Stimulated activated CD4-positive, alpha-beta T cell treated with anti-CD3 and anti-CD28 coated beads, Interleukin-15, amount 100 ng/mL, for 48 hours (primary cell): ENCODE results near the gene PDE3A.
"Not testable (repeated sequence)": the region's sequence is repeated elsewhere in the genome, so short reads cannot be mapped to it uniquely, and the experiment has no call there.

Experiments used
- DNase-seq, 2 donors: peaks; one replicate each; pipeline ENCODE4 v3.0.0-alpha.2; 2020; ENCODE audit warnings: low read depth in 2 of 2

PDE3A gene

DNA sequence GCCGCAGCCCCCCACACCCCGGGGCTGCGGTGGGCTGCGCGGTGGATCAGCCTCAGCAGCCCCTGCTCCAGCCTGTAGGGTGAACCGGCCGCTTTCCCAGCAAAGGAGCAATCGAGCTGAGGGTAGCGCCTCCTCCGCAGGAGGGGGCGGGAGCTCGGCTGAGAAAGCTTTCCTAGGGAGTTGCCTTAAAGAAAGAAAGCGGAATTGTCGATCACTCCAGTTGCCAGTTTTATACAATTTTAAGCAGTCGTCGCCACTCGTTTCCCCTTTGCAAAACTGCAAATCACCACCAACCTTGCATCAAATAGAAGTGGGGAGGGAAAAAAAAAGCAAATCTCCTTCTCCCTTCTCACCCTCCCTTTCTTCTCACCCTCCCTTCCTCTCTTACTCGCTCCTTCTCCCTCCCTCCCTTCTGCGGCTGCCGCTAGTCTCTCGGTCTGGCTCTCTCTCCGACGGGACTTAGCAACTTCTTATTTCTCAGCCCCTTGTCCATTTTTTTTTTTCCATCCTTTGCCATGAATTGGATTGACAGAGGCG, at the start of gene PDE3A:
Gene PDE3A (plus strand): TSS at position 424 of the 537 bp plus-strand sequence. CDS start 748 bp downstream, outside the sequence.
- DNase-seq: no peak

DNA sequence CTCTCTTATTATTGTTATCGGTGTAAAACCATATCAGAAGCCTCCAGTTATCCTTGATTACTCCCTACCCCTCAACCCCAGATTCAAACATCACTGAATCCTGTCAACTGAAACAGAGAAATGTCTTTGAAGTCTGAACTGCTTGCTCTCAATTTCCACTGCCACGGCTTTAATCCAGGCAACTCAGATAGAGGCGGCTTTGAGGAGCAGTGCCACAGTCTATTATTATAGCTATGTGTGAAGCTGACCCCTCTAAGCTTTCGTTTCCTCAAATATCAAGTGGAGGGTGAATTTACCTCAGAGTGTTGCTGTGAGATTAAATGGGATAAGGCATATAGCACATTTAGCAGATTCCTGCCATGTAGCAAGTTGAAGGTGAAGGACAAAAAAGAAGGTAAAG, 49.0 kb upstream of the PDE3A start:
- no peak for DNase-seq

DNA sequence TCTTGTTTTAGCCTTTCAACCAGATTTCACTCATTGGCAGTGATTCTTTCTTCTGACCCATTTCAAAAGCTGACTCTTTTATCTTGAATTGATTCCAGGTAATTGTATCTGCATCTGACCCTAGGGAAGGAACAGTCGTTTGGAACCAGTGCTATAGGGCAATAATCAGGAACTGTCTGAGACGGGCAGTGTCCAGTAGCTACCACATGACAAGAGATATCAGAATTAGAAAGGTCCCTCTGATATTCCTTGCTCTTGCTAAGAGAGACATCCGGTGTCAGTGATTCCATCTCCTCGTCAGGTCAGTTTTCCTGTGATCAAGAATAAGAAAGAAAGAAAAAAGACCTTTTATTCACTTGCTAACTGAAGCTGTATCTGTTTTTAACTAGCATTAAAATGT, 47.8 kb upstream of the PDE3A start:
- DNase-seq: no peak

DNA sequence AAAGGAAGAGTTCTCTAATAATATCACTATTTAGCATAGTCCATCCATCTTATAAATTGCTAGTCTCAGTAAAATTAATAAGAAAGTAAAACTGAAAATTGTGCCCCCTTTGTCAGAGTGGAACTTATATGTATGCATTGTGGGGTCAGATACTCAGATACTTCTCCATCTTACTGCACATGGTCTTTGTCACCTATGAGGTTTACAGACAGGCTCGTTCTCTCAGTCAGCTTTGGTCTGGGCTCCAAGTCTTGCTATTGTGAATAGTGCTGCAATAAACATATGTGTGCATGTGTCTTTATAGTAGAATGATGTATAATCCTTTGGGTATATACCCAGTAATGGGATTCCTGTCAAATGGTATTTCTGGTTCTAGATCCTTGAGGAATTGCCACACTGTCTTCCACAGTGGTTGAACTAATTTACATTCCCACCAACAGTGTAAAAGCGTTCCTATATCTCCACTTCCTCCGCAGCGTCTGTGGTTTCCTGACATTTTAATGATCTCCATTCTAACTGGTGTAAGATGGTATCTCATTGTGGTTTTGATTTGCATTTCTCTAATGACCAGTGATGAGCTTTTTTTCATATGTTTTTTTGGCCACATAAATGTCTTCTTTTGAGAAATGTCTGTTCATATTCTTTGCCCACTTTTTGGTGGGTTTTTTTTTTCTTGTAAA, 37.4 kb upstream of the PDE3A start:
- DNase-seq: not testable (repeated sequence)

DNA sequence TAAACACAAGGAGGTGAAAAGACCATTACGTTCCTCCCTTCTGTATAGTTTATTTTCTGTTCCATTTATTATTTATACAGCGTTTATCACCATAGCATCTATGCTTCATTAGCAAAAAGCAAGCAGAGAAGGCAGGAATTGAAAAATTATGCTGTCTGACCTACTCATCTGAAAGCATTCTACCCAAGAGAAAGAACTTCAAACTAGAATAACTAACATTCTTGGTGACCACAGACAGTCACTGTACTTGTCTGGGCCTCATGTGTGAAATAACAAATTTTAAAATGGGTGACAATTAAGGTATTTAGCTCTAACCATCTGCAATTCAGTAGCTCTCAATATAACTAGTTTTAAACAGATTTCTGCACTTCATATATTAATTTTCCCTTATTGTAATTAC, 29.3 kb upstream of the PDE3A start:
- DNase-seq: no peak

DNA sequence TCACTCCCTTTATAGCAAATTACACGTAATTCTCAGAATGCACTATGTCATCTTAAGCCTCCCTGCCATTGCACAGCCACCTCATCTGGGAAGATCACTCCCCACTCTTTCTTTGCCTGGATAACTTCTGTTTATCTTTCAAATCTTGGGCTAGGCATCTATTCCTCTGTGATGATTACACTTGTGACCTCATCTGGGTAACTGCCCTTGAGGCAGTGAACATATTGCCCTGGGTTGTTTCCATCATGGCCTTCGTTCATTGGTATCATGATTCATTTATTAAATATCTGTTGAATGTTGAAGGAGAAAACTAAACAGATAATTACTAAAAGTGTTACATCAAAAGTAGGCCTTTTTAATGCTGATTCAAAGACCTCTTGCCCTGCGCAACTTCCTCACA, 26.2 kb upstream of the PDE3A start:
- no peak for DNase-seq

DNA sequence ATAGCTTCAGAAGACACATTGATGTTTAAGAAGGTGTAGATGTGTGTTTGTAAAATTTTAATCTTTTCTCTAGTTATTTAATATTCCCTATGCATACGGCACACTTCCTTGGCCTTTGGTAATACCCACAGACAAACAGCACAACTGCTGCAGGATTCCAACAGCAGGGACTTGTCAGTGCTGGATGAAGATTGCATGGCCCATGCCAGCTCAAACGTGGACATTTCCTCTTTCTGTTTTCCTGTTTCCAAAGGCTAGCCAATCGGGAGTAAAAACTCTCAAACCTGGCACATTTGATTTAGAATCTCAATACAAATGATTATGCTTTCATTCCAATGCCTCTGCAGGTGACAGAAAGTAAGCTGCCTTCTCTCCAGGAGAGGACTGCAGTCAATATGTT, 22.5 kb upstream of the PDE3A start:
- DNase-seq: no peak

DNA sequence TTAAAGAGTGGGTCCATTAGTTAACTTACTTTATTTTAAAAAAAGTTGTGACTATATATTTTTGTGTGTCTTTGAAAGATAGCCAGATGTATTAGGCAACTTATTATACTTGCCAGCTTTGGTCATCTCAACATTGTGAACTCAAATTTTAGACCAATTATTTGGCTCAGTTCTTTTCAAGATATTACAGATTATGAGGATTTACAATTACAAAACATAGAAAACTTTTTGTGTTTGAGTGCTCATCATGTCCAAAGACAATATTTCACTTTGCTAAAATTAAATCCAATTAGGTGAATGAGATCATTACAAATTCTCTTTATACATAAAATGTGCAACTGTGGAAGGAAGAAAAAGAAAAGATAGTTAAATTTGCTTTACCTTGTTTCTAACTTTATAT, 18.3 kb upstream of the PDE3A start:
- DNase-seq: no peak

DNA sequence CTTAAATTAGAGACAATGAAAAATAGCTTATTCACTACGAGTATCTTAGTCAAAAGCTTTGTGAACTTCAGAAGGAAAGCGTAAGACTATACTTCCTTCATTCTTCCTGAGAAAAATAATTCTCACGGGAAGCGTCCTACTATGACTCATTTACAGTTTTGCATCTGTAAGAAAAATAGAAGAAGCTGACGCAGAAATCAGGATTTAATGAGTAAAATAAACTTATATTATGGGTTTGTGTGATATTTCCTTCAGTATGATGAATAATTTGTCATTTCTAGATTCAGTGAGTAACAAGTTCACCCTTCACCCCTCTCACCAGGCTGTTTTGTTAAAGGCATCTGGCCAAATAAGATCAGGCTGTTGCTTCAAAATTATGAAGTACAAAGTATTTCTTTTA, 17.8 kb upstream of the PDE3A start:
- DNase-seq: no peak

DNA sequence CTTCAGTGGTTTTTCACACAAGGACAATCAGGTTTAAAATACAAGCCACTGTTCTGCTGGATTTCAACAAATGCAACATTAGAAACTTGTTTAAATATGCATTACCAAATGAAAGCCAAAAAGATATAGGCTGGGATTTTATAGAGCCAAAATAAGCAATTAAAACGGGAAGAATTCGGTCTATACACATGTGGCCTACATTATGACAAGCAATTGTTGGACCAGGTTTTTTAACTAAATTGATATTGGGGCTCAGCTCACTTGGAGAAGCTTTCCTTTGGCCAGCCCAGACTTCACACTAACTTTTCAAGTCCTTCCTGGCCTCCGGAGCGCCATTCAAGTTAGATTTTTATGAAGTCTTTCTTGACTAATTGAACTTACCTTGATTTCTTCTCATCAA, 16.9 kb upstream of the PDE3A start:
- no peak for DNase-seq

DNA sequence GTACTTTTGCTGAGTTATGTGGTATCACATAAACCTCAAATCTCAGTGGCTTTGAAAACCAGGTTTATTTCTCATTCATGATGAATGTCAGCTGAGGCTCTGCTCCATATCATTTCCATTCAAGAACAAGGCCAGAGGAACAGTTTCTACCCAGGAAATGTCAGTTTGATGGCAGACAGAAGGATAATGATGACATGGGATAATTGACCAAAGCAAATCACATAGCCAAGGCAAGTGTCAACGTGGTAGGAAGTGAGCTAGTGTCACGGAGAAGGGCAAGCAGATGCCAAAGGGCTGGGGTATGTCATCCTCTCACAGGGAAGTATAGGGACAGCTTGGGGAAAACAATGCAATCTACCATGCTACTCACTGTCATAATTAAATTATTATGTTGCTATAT, 12.3 kb upstream of the PDE3A start:
- no peak for DNase-seq

DNA sequence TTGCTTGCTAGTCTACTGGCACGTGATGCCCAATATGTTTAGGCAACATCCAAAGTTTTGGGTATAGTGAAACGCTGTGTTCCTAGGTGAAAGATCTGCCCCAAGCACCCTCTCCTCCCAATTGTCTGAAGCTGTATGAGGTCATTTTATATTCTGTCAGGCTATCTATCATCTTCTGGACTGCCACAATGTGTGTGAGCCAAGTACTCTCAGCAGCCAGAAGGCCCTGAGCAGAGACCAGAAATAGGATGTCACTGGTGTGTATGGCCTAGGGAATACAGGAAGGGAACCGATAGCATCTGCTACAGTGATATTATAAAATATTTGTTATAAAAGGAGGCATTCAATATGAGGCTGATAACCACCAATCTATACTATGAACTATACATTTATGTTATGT, 7.9 kb upstream of the PDE3A start:
- DNase-seq: no peak

DNA sequence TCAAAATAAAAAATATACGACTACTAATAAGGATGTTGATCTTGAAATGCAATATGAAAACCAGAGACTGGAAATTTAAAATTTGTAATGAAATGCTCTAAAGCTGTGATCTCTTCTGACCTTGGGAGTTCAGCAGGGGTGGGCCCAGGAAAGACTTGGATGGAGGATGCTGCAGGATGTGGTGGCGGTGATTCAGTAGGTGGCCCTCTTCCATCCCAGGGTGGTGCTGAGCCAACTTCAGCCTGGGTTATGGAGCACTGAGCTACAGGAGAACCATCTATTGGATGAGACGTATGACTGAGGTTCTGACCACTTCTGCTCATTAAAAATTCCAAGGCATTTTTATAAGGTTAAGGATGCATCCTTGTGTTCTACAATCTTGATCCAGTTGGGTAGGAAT, 6.9 kb upstream of the PDE3A start:
- no peak for DNase-seq

DNA sequence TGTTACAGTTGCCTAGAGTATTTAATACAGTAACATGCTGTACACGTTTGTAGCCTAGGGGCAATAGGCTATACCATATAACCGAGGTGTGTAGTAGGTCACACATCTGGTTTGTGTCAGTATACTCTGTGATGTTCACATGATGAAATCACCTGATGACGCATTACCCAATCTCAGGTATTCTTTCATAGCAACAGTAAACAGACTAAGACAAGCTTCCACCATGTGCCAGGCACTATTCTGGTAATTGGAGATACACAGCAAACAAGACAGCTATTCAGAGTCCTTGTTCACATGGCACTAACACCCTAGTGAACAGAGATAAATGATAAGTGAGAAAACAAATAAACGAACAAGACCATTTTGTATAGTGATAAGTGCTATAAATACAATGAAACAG, 3.8 kb upstream of the PDE3A start:
- DNase-seq: no peak

DNA sequence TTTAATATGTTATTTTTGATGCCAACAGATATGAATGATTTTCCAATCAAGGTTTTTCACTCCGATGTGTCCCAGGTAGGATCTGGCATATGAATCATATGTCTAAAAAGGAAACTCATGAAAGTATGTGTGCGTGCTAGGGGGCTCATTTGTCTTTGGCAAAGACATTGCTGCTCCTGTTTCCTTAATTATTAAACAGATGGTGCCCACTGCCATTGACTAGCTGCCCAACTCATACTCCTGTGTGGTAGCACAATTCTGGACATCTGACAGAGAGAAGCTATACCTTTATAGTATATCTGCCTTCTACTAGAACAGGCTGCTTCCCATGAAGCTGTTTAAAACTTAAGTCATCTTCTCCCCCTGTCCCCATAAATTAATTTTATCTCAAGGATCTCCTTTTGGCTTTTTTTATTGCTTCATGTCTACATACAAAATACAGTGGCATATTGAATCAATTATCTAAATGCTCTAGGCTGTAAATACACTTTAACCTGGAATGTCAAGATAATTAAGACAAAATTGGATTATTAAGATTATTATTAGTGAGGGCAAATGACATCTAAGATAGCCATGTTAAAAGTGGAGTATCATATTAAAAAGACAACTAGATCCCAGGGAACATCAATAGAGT, 1.4 kb upstream of the PDE3A start:
- DNase-seq: no peak

DNA sequence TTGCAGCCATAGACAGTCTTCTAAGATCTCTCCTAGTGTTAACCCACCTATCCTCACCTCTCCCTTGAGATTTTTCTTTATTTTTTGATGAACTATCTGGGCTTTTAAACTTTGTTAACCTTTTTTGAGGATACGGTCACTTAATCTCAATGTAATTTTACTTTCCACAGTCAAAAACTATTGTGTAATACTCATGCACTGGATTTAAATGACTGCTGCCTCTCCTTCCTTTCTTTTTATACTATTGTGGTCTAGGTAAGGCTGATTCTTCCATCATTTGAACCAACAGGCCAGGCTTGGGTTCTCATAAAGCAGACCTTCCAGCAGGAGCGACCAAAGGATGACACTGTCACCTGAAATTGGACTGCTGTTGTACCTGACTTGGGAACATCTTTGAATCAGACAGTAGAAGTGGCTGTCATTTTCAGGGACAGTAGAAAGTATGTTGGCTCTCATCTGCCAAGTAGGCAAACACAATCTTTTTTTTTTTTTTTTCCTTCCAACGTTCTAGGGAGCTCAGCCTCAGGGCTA, 689 bp upstream of the PDE3A start:
- no peak for DNase-seq

DNA sequence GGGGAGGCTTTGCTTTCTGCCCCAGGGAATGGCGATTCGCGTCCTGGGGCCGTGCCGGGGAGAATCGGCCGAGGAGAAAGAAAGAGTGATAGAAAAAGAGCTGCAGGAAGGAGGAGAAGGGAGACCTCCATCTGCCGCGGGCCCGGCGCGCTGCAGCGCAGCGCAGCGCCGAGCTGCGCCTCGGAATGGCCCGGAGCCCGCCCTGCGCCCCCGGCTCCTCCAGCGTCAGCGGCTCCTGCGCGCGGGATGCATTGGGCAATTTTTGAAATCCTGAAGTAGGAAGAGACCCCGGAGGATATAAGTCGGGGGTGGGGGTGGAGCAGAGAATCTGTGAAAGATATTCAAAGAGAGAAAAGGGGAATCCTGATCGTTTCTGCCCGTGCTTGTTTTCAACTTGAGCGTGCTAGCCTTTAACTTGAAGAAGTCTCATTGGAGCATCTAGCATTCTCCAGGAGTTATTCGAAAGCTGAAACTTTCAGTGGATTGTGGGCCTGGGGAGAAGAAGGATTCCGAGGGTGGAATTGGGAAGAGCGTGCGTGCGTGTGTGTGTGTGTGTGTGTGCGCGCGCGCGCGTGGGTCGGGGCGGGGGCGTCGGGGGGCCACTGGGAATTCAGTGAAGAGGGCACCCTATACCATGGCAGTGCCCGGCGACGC, 441 bp downstream of the PDE3A start:
- no peak for DNase-seq

DNA sequence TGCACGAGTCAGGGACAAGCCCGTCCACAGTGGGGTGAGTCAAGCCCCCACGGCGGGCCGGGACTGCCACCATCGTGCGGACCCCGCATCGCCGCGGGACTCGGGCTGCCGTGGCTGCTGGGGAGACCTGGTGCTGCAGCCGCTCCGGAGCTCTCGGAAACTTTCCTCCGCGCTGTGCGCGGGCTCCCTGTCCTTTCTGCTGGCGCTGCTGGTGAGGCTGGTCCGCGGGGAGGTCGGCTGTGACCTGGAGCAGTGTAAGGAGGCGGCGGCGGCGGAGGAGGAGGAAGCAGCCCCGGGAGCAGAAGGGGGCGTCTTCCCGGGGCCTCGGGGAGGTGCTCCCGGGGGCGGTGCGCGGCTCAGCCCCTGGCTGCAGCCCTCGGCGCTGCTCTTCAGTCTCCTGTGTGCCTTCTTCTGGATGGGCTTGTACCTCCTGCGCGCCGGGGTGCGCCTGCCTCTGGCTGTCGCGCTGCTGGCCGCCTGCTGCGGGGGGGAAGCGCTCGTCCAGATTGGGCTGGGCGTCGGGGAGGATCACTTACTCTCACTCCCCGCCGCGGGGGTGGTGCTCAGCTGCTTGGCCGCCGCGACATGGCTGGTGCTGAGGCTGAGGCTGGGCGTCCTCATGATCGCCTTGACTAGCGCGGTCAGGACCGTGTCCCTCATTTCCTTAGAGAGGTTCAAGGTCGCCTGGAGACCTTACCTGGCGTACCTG, 1.1 kb downstream of the PDE3A start:
- no peak for DNase-seq

DNA sequence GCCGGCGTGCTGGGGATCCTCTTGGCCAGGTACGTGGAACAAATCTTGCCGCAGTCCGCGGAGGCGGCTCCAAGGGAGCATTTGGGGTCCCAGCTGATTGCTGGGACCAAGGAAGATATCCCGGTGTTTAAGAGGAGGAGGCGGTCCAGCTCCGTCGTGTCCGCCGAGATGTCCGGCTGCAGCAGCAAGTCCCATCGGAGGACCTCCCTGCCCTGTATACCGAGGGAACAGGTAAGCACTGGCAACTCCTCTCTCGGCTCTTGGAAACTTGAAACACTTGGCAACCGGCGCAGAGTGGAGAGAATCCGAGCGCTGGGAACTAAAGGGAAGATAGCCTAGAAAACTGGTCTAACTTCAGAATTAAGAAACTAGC, 1.7 kb downstream of the PDE3A start:
- no peak for DNase-seq

DNA sequence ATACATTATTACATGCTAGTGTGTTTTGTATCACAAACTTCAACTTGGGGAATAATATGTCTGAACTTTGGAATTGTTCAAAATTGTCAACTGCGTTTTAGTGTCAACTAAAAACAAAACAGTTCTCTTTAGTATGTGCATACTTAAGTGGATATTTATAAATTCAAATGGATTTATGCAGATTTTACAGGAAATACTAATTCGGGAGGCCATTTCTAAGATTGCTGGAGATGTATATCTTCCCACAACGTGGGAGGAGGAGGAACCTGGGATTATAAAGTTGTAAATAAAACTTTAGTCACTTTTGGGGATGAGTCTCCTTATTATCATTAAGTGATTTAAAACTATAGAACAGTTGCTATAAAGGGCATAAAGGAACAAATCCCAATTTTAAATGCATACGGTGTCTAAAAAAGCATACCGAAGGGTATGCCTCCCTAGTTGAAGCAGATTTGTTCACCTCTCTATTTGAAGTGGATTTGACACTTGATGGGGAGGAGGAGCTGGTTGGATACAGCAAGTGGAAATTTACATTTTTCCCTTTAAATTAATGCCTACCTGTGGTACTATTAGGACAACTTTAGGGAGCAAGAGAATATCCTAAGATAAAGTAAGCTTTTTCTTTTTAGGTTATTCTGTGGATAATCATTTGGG, 2.7 kb downstream of the PDE3A start:
- no peak for DNase-seq

DNA sequence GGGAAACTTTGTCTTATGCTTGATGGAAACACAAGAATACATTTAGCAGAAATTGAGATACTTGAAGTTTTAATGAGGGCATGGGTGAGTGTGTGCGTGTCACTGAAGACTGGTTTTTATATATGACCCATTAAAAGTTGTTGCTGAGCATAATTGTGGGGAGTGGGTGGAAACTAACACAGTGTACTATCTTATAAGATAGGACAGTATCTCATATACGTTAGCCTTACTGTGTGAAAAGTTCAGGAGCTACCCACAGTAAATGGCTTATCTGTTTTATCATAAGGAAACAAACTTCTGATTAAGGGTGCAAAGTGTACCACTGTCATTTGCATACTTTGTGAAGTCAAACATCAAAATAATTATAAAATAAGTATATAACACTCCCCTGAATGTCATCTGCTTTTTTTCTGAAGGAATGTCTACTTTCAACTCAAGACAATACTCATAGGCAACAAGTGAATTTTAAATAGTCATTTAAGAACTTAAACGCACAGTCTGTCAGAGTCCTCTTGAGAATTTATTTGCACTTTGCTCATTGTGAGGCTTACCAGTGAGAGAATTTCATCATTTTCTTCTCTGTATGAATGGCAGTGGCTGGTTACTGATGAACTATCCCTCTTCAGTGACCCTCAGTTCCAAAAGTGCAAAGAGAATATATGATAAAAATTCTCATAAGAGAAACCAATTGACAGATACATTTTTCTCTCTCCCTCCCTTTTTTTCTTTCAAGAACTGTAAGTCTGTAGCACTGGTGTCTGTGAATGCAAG, 4.2 kb downstream of the PDE3A start:
- no peak for DNase-seq
